Neural progenitor cell (in vitro differentiated cells): ENCODE measurements around the gene SLC2A9.

Source experiments
- EZH2 ChIP-seq: fragments of 200-600 bp; sonication (generic); IDR thresholded peaks from 2 replicates; pipeline ENCODE4 v1.6.1; 2017; ENCODE audit warnings: antibody characterized with exemption, mild to moderate bottlenecking, moderate library complexity
- EZH2phosphoT487 ChIP-seq: fragments of 200-600 bp; sonication (generic); IDR thresholded peaks from 2 replicates; pipeline ENCODE4 v1.6.1; 2017; ENCODE audit warnings: antibody characterized with exemption
- TF ChIP-seq, protein P1 (sequence below): fragments of 200-600 bp; sonication (generic); IDR thresholded peaks from 2 replicates; pipeline ENCODE4 v1.5.1; 2017; ENCODE audit warnings: antibody characterized with exemption, mild to moderate bottlenecking

DNA sequence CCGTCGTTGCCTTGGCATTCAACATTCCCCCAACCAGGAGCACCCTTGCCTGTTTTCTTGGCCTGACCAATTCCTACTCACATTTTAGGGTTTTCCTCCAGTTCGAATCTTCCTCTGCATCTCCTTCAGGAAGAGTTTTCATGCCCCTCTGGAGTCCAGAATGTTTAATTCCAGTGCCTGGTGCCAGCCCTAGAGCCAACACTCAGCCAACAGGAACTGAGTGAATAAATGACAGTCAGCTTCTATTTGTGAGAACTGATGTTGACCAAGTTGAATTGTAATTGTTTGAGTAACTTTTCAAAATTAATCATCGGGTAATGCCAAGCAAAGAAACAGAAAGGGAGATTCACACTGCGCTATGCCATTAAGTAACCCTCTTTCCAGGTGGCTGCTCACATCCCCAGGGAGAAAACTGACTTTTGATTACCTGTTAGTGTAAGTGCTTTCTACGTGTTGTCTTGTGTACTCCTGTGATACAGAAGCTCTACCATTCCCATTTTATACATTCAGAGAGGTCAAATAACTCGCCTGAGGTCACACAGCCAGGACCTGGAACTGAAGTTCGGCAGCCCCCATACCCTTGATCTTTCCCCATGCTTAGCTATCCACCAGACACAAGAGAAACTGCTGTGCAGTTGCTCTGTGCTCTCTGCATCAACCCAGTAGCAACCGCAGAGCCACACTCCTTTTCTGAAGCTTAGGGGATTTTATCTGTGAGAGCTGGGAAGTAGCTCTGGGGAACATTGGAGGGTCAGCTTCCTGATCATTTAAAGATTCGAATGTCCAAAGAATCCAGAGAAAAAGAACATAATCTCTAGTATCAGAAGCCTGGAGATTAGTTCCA lies 19.0 kb upstream of the SLC2A9 start:
- TF ChIP-seq, protein P1, sequence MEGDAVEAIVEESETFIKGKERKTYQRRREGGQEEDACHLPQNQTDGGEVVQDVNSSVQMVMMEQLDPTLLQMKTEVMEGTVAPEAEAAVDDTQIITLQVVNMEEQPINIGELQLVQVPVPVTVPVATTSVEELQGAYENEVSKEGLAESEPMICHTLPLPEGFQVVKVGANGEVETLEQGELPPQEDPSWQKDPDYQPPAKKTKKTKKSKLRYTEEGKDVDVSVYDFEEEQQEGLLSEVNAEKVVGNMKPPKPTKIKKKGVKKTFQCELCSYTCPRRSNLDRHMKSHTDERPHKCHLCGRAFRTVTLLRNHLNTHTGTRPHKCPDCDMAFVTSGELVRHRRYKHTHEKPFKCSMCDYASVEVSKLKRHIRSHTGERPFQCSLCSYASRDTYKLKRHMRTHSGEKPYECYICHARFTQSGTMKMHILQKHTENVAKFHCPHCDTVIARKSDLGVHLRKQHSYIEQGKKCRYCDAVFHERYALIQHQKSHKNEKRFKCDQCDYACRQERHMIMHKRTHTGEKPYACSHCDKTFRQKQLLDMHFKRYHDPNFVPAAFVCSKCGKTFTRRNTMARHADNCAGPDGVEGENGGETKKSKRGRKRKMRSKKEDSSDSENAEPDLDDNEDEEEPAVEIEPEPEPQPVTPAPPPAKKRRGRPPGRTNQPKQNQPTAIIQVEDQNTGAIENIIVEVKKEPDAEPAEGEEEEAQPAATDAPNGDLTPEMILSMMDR, result no peak
- TF ChIP-seq EZH2phosphoT487 (no peak), EZH2 (no peak)
